Upper lobe of left lung (tissue), 6 donors: ENCODE results near the gene ERCC6L2. TPM values are rescaled to one million over a fixed set of nuclear protein-coding genes. Genes with fewer than 3 reads are reported as not detected.

Experiments
- ATAC-seq, 2 donors: fragments of 200-7000 bp; cut with Tn5 transposase; one replicate each; pipeline ENCODE4 v1.9.1; 2022; ENCODE audit warnings: mild to moderate bottlenecking in 2 of 2, moderate library complexity in 2 of 2; ENCODE audit not compliant: low FRiP score in 2 of 2
- DNase-seq, 2 donors: peaks; one replicate each; pipeline ENCODE4 v3.0.0-alpha.2; 2019 to 2020
- H3K27ac ChIP-seq, 4 donors: fragments of 200-600 bp; sonication (generic); one replicate each; pipeline ENCODE4 v1.5.1; 2016 to 2019
- H3K27me3 ChIP-seq, 4 donors: fragments of 200-600 bp; sonication (generic); one replicate each; pipeline ENCODE4 v1.5.1; 2017 to 2019
- H3K36me3 ChIP-seq, 4 donors: fragments of 200-600 bp; sonication (generic); one replicate each; pipeline ENCODE4 v1.5.1; 2016 to 2019
- H3K4me1 ChIP-seq, 4 donors: fragments of 200-600 bp; sonication (generic); one replicate each; pipeline ENCODE4 v1.5.1; 2018 to 2019
- H3K4me3 ChIP-seq, 4 donors: fragments of 200-600 bp; sonication (generic); one replicate each; pipeline ENCODE4 v1.5.1; 2017 to 2019; ENCODE audit warnings: mild to moderate bottlenecking in 2 of 4, moderate library complexity in 1 of 4
- H3K9me3 ChIP-seq, 4 donors: fragments of 200-600 bp; sonication (generic); one replicate each; pipeline ENCODE4 v1.5.1; 2018 to 2019
- EP300 ChIP-seq, 4 donors: sonication (generic); formaldehyde crosslinking; IDR thresholded peaks; one replicate each; pipeline ENCODE4 v1.5.1; 2017; ENCODE audit warnings: antibody characterized with exemption in 4 of 4, control low read depth in 2 of 4
- POLR2A ChIP-seq, 4 donors: fragments of 450-650 bp; IDR thresholded peaks; one replicate each; pipeline ENCODE4 v1.5.1; 2016 to 2017; ENCODE audit warnings: antibody characterized with exemption in 4 of 4, mild to moderate bottlenecking in 2 of 4
- POLR2AphosphoS5 ChIP-seq, 2 donors: sonication (generic); formaldehyde crosslinking; IDR thresholded peaks; one replicate each; pipeline ENCODE4 v1.5.1; 2017; ENCODE audit warnings: antibody characterized with exemption in 2 of 2
- WGBS, 2 donors: methylation state at CpG; one replicate each; pipeline ENCODE4 v1.1.5; 2017 to 2018; 5-methylcytosine and 5-hydroxymethylcytosine counted together
- total RNA-seq, 6 donors: library from RNA; depleted of rRNA in 4 of 6; stranded (reverse); fragments of >200 nt in 4 of 6; gene quantifications; one replicate each; pipeline versions ENCODE4 v1.1.0 to v1.2.1, GENCODE V29; 2016 to 2021
- TF ChIP-seq, protein P1 (sequence below), 6 experiments: fragments of 450-650 bp in 4 of 6; fragments of 200-600 bp in 2 of 6; sonication (generic) in 2 of 6; IDR thresholded peaks; one replicate each; pipeline ENCODE4 v1.5.1; 2016 to 2019; ENCODE audit warnings: antibody characterized with exemption in 6 of 6
- donor health status: DM: no; HTN: no; CAD: no; lungs with moderate emphysema.
- donor health status: DM: no; HTN: yes; CAD: no; lungs with severe emphysema.

Gene ERCC6L2
- total RNA-seq, 6 donors from 2014 or later, result 37.3 to 117 (median 67.8) TPM

DNA sequence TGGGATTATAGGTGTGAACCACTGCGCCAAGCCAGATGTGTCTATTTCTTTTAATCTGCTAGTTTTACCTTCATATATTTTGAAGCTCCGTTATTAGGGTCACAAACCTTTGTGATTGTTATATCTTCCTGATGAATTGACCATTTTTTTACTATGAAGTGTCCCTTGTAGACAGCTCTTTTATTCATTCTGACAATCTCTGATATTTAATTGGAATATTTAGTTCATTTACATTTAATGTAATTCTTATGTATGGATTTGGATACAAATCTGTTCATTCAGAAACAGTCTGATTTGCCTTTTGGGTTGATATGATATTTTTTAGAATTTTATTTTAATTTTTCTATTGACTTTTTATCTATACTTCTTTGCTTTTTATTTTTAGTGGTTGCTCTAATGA, 17.2 kb downstream of the ERCC6L2 start:
- no peaks in the 10 kb centered on the region for H3K27me3 ChIP-seq
- no peak for DNase-seq
- H3K4me1 ChIP-seq, result no peaks in the 10 kb centered on the region
- H3K4me3 ChIP-seq, result no peak overlapping the region
- peaks cover 0 to 8% (median 0%) of the 10 kb centered on the region in 4 donors for H3K9me3 ChIP-seq
- 95 to 98% methylated on average over 2 of the region's 2 CpGs for WGBS, 2 donors
- TF ChIP-seq, protein P1, sequence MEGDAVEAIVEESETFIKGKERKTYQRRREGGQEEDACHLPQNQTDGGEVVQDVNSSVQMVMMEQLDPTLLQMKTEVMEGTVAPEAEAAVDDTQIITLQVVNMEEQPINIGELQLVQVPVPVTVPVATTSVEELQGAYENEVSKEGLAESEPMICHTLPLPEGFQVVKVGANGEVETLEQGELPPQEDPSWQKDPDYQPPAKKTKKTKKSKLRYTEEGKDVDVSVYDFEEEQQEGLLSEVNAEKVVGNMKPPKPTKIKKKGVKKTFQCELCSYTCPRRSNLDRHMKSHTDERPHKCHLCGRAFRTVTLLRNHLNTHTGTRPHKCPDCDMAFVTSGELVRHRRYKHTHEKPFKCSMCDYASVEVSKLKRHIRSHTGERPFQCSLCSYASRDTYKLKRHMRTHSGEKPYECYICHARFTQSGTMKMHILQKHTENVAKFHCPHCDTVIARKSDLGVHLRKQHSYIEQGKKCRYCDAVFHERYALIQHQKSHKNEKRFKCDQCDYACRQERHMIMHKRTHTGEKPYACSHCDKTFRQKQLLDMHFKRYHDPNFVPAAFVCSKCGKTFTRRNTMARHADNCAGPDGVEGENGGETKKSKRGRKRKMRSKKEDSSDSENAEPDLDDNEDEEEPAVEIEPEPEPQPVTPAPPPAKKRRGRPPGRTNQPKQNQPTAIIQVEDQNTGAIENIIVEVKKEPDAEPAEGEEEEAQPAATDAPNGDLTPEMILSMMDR (IDR thresholded peaks at IDR 0.05), result no peak
- TF ChIP-seq EP300 (IDR thresholded peaks at IDR 0.05) (no peak), POLR2AphosphoS5 (IDR thresholded peaks at IDR 0.05) (no peak), POLR2A (IDR thresholded peaks at IDR 0.05) (no peak)
- H3K36me3 ChIP-seq, result no peaks in the 10 kb centered on the region
- no peak for ATAC-seq
- H3K27ac ChIP-seq, result no peak overlapping the region

DNA sequence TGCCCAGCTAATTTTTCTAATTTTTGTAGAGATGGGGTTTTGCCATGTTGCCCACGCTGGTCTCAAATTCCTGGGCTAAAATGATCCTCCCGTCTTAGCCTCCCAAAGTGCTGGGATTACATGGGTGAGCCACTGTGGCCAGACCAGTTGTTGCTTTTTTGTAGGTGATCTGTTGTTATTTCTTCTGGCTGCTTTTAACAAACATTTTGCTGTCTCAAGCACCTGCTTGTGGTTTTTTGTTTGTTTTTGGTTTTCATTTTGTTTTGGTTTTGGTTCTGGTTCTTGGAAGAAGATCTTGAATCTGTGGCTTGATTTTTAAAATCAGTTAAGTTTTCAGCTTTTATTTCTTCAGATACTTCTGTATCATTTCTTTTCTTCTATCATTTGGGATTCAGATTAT, 21.1 kb downstream of the ERCC6L2 start:
- Histone ChIP-seq H3K4me1 (no peaks in the 10 kb centered on the region), H3K9me3 (peaks cover 0 to 8% (median 0%) of the 10 kb centered on the region in 4 donors), H3K27me3 (no peaks in the 10 kb centered on the region), H3K4me3 (no peak overlapping the region), H3K36me3 (peaks cover 0 to 3% (median 0%) of the 10 kb centered on the region in 4 donors), H3K27ac (no peak overlapping the region)
- DNase-seq (no peak), ATAC-seq (no peak)
- 96 to 98% methylated on average over 2 of the region's 2 CpGs for WGBS, 2 donors
- TF ChIP-seq POLR2AphosphoS5 (IDR thresholded peaks at IDR 0.05) (no peak), POLR2A (IDR thresholded peaks at IDR 0.05) (no peak), EP300 (IDR thresholded peaks at IDR 0.05) (no peak)
- TF ChIP-seq, protein P1 (IDR thresholded peaks at IDR 0.05), result no peak

DNA sequence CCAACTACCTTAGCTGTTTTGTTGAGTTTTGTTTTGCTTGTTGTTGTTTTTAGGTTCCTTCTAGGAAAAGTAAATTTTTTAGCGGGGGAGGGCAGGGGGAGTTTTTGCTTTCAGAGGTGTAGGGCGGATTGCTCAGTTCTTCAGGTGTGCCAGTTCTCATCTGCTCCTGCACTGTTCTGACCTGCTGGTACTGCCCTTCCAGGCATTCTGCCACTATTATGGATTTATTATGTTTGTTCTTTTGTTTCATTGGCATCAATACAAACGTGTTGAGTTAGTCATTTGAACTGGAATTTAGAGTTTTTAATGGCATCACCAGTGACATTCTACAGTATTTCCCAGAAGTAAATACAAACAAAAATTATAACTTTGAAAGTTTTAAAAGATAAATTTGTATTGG, 26.0 kb downstream of the ERCC6L2 start:
- Histone ChIP-seq H3K27me3 (no peaks in the 10 kb centered on the region), H3K27ac (no peak overlapping the region), H3K36me3 (peaks cover 0 to 3% (median 0%) of the 10 kb centered on the region in 4 donors), H3K9me3 (no peaks in the 10 kb centered on the region), H3K4me3 (no peak overlapping the region), H3K4me1 (no peaks in the 10 kb centered on the region)
- 74 to 79% methylated on average over 3 of the region's 3 CpGs for WGBS, 2 donors
- TF ChIP-seq POLR2A (IDR thresholded peaks at IDR 0.05), result no peak
- TF ChIP-seq, protein P1 (IDR thresholded peaks at IDR 0.05), result no peak
- TF ChIP-seq EP300 (IDR thresholded peaks at IDR 0.05), result no peak
- no peak for TF ChIP-seq POLR2AphosphoS5 (IDR thresholded peaks at IDR 0.05)
- DNase-seq (no peak), ATAC-seq (no peak)

DNA sequence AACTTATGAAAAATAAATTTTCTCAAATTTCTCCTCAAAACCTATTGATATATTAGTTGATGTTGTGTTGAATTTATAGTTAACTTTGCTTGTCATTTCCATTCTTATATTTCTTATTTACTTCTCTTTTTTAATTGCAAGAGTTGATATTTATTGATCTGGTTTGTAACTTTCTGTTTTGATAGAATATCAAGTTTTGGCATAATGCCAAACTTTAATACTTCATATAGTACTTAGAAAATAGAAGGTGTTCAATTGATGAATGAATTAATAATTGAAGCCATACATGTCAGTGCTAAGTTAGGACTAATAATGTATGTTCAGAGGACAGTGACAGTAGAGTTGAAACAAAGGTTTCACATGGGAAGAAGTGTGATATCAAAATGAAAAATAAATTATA, 27.9 kb downstream of the ERCC6L2 start:
- Histone ChIP-seq H3K36me3 (peaks cover 0 to 3% (median 0%) of the 10 kb centered on the region in 4 donors), H3K4me3 (no peak overlapping the region), H3K27ac (no peak overlapping the region), H3K27me3 (no peaks in the 10 kb centered on the region), H3K4me1 (no peaks in the 10 kb centered on the region), H3K9me3 (no peaks in the 10 kb centered on the region)
- ATAC-seq (no peak), DNase-seq (no peak)
- TF ChIP-seq, protein P1 (IDR thresholded peaks at IDR 0.05), result no peak
- TF ChIP-seq POLR2A (IDR thresholded peaks at IDR 0.05), result no peak
- no peak for TF ChIP-seq POLR2AphosphoS5 (IDR thresholded peaks at IDR 0.05)
- TF ChIP-seq EP300 (IDR thresholded peaks at IDR 0.05), result no peak

DNA sequence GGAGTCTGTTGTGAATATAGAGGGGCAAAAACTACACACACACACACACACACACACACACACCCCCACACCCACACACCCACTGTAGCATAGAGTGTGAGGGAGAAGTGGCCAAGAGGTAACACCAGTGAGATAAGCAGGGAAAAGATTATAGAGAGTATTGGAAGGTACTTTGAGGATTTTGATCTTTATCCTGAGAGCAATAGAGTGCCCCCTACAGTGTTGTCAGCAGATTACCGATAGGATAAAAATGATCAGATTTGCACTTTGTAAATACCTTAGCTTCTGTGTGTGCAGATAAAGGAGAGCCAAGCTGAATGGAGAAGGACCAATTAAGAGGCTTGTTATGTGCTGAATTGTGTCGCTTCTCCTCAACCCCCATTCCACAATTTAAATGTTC, 32.3 kb downstream of the ERCC6L2 start:
- TF ChIP-seq POLR2AphosphoS5 (IDR thresholded peaks at IDR 0.05) (no peak), EP300 (IDR thresholded peaks at IDR 0.05) (no peak), POLR2A (IDR thresholded peaks at IDR 0.05) (no peak)
- TF ChIP-seq, protein P1 (IDR thresholded peaks at IDR 0.05), result no peak
- Histone ChIP-seq H3K36me3 (no peaks in the 10 kb centered on the region), H3K27me3 (no peaks in the 10 kb centered on the region), H3K27ac (no peak overlapping the region), H3K9me3 (no peaks in the 10 kb centered on the region), H3K4me1 (no peaks in the 10 kb centered on the region), H3K4me3 (no peak overlapping the region)
- ATAC-seq (no peak), DNase-seq (no peak)
- 80 to 90% methylated on average over 2 of the region's 2 CpGs for WGBS, 2 donors
